ENCODE results near the gene SCAMP4. TPM values are rescaled to one million over a fixed set of nuclear protein-coding genes. Genes with fewer than 3 reads are reported as not detected.

SCAMP4 gene
- total and polyA plus RNA-seq, 2 of the 13 experiments (the other 11 are each of a cell fraction or from before 2014, with no cell fraction given) = 10.7 to 13.7 TPM

GRCh38 chr19:1860042-1860775 is 45.0 kb upstream of the SCAMP4 start (continued):
- peak; percentile 64; the same call in 1 of the 2 replicates for TF ChIP-seq SALL1 (CRISPR knock-in tag; IDR thresholded peaks at IDR 0.05)
- no peak for TF ChIP-seq PCBP2 (optimal IDR thresholded peaks at IDR 0.05; ENCODE audit: low read depth, low read length, poor library complexity, severe bottlenecking)
- no peak for TF ChIP-seq THRA (CRISPR knock-in tag; IDR thresholded peaks at IDR 0.05; ENCODE audit: borderline replicate concordance)
- TF ChIP-seq ARID4A (CRISPR knock-in tag; IDR thresholded peaks at IDR 0.05; ENCODE audit: borderline replicate concordance) = peak; percentile 87
- 0 out of 2 replicates have a peak, but pooled peaks have one; percentile 36 for TF ChIP-seq KDM6A (CRISPR knock-in tag; IDR thresholded peaks at IDR 0.05; ENCODE audit: low read depth)
- peak; percentile 76 for TF ChIP-seq SP5 (CRISPR knock-in tag; IDR thresholded peaks at IDR 0.05; ENCODE audit: borderline replicate concordance, low read depth)
- TF ChIP-seq POLR2G (IDR thresholded peaks at IDR 0.05; ENCODE audit: low read depth, low read length) = peak; percentile 69
- peak; percentile 59; the same call in 1 of the 2 replicates for TF ChIP-seq TGIF2 (CRISPR knock-in tag; IDR thresholded peaks at IDR 0.05)
- no peak for TF ChIP-seq ZSCAN31 (CRISPR knock-in tag; IDR thresholded peaks at IDR 0.05; ENCODE audit: low read depth)
- TF ChIP-seq ELF4 (CRISPR knock-in tag; IDR thresholded peaks at IDR 0.05; ENCODE audit: borderline replicate concordance) = no peak
- TF ChIP-seq ZNF121 (CRISPR knock-in tag; IDR thresholded peaks at IDR 0.05) = no peak
- no peak for TF ChIP-seq PAX8 (CRISPR knock-in tag; IDR thresholded peaks at IDR 0.05; ENCODE audit: borderline replicate concordance)
- TF ChIP-seq ZNF704 (CRISPR knock-in tag; IDR thresholded peaks at IDR 0.05; ENCODE audit: borderline replicate concordance) = no peak
- no peak for TF ChIP-seq DPF2 (CRISPR knock-in tag; IDR thresholded peaks at IDR 0.05; ENCODE audit: borderline replicate concordance, low read depth)
- TF ChIP-seq MAZ (IDR thresholded peaks at IDR 0.05; ENCODE audit: borderline replicate concordance, low read depth, low read length) = peak; percentile 83
- peak; percentile 63; the same call in 1 of the 2 replicates for TF ChIP-seq MAZ (CRISPR knock-in tag; IDR thresholded peaks at IDR 0.05; ENCODE audit: low read depth)
- 0 out of 2 replicates have a peak, but pooled peaks have one; percentile 14 for TF ChIP-seq ZBTB14 (CRISPR knock-in tag; IDR thresholded peaks at IDR 0.05)
- no peak for TF ChIP-seq ZNF552 (CRISPR knock-in tag; IDR thresholded peaks at IDR 0.05; ENCODE audit: borderline replicate concordance)
- no peak for TF ChIP-seq ZNF484 (CRISPR knock-in tag; IDR thresholded peaks at IDR 0.05; ENCODE audit: borderline replicate concordance, low read depth)

Data from HepG2 (cell line).